Gastrocnemius medialis (tissue), 4 donors: ENCODE data around the gene ACAD9.

Source experiments
- POLR2A ChIP-seq, 2 donors: fragments of 450-650 bp; IDR thresholded peaks; one replicate each; pipeline ENCODE4 v1.6.1; 2017; ENCODE audit warnings: antibody characterized with exemption in 2 of 2, mild to moderate bottlenecking in 2 of 2, moderate library complexity in 2 of 2
- TF ChIP-seq, protein P1 (sequence below), 5 experiments: fragments of 450-650 bp in 3 of 5; fragments of 200-600 bp in 2 of 5; sonication (generic) in 2 of 5; IDR thresholded peaks in 4 of 5; conservative IDR thresholded peaks in 1 of 5; 1 replicate in 4 of 5; 2 replicates in 1 of 5; pipeline ENCODE4 v1.5.1; 2016 to 2019; ENCODE audit warnings: antibody characterized with exemption in 5 of 5, mild to moderate bottlenecking in 3 of 5, moderate library complexity in 3 of 5

DNA sequence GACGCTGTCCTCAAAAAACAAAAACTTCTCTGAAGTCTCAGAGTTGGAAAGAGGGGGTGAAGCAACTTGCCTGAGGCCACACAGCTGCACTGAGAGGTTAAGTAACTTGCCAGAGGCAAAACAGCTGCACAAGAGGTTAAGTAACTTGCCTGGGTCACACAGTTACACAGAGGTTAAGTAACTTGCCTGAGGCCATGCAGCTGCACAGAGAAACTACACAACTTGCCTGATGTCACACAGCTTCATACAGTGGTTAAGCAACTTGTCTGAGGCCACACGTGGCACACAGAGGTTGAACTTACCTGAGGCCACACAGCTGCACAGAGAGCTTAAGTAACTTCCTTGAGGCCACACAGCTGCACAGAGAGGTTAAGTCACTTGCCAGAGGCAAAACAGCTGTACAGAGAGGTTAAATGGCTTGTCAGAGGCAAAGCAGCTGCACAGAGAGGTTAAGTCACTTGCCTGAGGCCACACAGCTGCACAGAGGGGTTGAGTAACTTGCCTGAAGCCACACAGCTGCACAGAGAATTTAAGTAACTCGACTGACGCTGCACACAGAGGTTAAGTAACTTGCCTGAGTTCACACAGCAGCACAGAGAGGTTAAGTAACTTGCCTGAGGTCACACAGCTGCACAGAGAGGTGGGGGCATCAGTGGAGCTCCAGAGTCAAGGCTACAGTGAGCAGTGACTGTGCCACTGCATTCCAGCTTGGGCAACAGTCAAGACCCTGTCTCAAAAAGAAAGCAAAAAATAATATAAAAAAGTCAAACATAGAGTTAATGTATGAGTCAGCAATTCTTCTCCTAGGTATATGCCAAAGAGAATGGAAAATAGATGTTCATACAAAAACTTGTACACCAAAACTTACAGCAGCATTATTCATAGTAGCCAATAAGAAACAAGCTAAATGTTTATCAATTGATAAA, 12.0 kb upstream of the ACAD9 start:
- TF ChIP-seq, protein P1, sequence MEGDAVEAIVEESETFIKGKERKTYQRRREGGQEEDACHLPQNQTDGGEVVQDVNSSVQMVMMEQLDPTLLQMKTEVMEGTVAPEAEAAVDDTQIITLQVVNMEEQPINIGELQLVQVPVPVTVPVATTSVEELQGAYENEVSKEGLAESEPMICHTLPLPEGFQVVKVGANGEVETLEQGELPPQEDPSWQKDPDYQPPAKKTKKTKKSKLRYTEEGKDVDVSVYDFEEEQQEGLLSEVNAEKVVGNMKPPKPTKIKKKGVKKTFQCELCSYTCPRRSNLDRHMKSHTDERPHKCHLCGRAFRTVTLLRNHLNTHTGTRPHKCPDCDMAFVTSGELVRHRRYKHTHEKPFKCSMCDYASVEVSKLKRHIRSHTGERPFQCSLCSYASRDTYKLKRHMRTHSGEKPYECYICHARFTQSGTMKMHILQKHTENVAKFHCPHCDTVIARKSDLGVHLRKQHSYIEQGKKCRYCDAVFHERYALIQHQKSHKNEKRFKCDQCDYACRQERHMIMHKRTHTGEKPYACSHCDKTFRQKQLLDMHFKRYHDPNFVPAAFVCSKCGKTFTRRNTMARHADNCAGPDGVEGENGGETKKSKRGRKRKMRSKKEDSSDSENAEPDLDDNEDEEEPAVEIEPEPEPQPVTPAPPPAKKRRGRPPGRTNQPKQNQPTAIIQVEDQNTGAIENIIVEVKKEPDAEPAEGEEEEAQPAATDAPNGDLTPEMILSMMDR (IDR thresholded peaks at IDR 0.05 in 4 of 5, conservative IDR thresholded peaks at IDR 0.05 in 1 of 5), result no peak
- TF ChIP-seq POLR2A (IDR thresholded peaks at IDR 0.05), result no peak
